Sigmoid colon (tissue), 7 donors: ENCODE results near the gene CCDC138. TPM values are rescaled to one million over a fixed set of nuclear protein-coding genes. Genes with fewer than 3 reads are reported as not detected.

Experiments used
- DNase-seq: peaks from one replicate; pipeline ENCODE4 v3.0.0-alpha.2; 2019
- H3K27ac ChIP-seq, 4 donors: fragments of 200-600 bp; sonication (generic); one replicate each; pipeline ENCODE4 v1.5.1; 2016 to 2019; ENCODE audit warnings: mild to moderate bottlenecking in 1 of 4
- H3K27me3 ChIP-seq, 3 donors: fragments of 200-600 bp; sonication (generic); one replicate each; pipeline ENCODE4 v1.5.1; 2019; ENCODE audit warnings: mild to moderate bottlenecking in 1 of 3
- H3K36me3 ChIP-seq, 4 donors: fragments of 200-600 bp; sonication (generic); one replicate each; pipeline ENCODE4 v1.5.1; 2016 to 2019
- H3K4me1 ChIP-seq, 4 donors: fragments of 200-600 bp; sonication (generic); one replicate each; pipeline ENCODE4 v1.5.1; 2017 to 2019
- H3K4me3 ChIP-seq, 4 donors: fragments of 200-600 bp; sonication (generic); one replicate each; pipeline ENCODE4 v1.5.1; 2017 to 2019; ENCODE audit warnings: mild to moderate bottlenecking in 2 of 4, moderate library complexity in 1 of 4
- H3K9me3 ChIP-seq, 4 donors: fragments of 200-600 bp in 3 of 4; sonication (generic) in 3 of 4; one replicate each; pipeline versions ENCODE4 v1.5.1 to v1.6.1; 2013 to 2019
- CTCF ChIP-seq, 4 experiments: fragments of 450-650 bp in 3 of 4; fragments of 200-600 bp in 1 of 4; IDR thresholded peaks; one replicate each; pipeline ENCODE4 v1.5.1; 2016 to 2019; ENCODE audit warnings: antibody characterized with exemption in 4 of 4, mild to moderate bottlenecking in 3 of 4, moderate library complexity in 2 of 4
- EP300 ChIP-seq, 4 donors: sonication (generic); formaldehyde crosslinking; IDR thresholded peaks; one replicate each; pipeline ENCODE4 v1.6.1; 2017; ENCODE audit warnings: antibody characterized with exemption in 4 of 4
- POLR2A ChIP-seq, 2 donors: fragments of 450-650 bp; IDR thresholded peaks; one replicate each; pipeline ENCODE4 v1.6.1; 2016; ENCODE audit warnings: antibody characterized with exemption in 2 of 2, mild to moderate bottlenecking in 2 of 2, moderate library complexity in 2 of 2
- POLR2AphosphoS5 ChIP-seq, 4 donors: sonication (generic); formaldehyde crosslinking; IDR thresholded peaks; one replicate each; pipeline ENCODE4 v1.6.1; 2017; ENCODE audit warnings: antibody characterized with exemption in 4 of 4
- WGBS, 2 donors: extraction: QIAGEN DNeasy Blood & Tissue Kit; methylation state at CpG; one replicate each; pipeline ENCODE4 v1.1.7; 2013; 5-methylcytosine and 5-hydroxymethylcytosine counted together
- intact Hi-C: fragments of 100-400 bp; cut with DNase I; formaldehyde crosslinking; loops from one replicate; pipeline ENCODE4 v1.15.1; 2023
- polyA plus RNA-seq, 3 donors: library from polyadenylated mRNA; stranded (reverse); fragments of 200-250 nt; gene quantifications; one replicate each; pipeline ENCODE4 v1.2.3, GENCODE V29; 2013
- total RNA-seq, 4 donors: library from RNA; depleted of rRNA; stranded (reverse); fragments of >200 nt; gene quantifications; one replicate each; pipeline ENCODE4 v1.1.0, GENCODE V29; 2016
- donor health status: healthy with polysubstance abuse.
- donor health status: Bipolar disorder and iron deficiency.
- donor health status: healthy.

CCDC138 gene
- total and polyA plus RNA-seq, 7 donors: 1.8 to 4.2 (median 3.1) TPM

GRCh38 chr2:108922141-108922915, 135.8 kb downstream of the CCDC138 start:
- intact Hi-C loops: no loop called here

GRCh38 chr2:108923019-108923700, 136.6 kb downstream of the CCDC138 start:
- Histone ChIP-seq H3K27ac (peak overlapping the region in 1 of 4 donors; percentile 60), H3K27me3 (no peaks in the 10 kb centered on the region), H3K4me1 (peaks cover 0 to 37% (median 31%) of the 10 kb centered on the region in 4 donors), H3K36me3 (no peaks in the 10 kb centered on the region), H3K4me3 (no peak overlapping the region), H3K9me3 (no peaks in the 10 kb centered on the region)
- intact Hi-C loops: no loop called here
- 57 to 79% methylated on average over 12 of the region's 12 CpGs for WGBS, 2 donors
- DNase-seq: peak; percentile 50
- TF ChIP-seq CTCF (IDR thresholded peaks at IDR 0.05) (no peak), POLR2A (IDR thresholded peaks at IDR 0.05) (no peak), POLR2AphosphoS5 (IDR thresholded peaks at IDR 0.05) (no peak), EP300 (IDR thresholded peaks at IDR 0.05) (no peak)

More at GRCh38 chr2:108922141-108922915, 135.8 kb downstream of the CCDC138 start:
- no peaks in the 10 kb centered on the region for H3K36me3 ChIP-seq
- no peak overlapping the region for H3K4me3 ChIP-seq
- H3K27me3 ChIP-seq: no peaks in the 10 kb centered on the region
- H3K27ac ChIP-seq: peak overlapping the region in 3 of 4 donors; percentile 39 to 60 (median 47)
- H3K9me3 ChIP-seq: no peaks in the 10 kb centered on the region
- peak; percentile 64 for DNase-seq
- TF ChIP-seq CTCF (IDR thresholded peaks at IDR 0.05) (no peak), EP300 (IDR thresholded peaks at IDR 0.05) (no peak), POLR2A (IDR thresholded peaks at IDR 0.05) (no peak), POLR2AphosphoS5 (IDR thresholded peaks at IDR 0.05) (peak in 1 of 4 donors; percentile 37)
- 85 to 90% methylated on average over 11 of the region's 11 CpGs for WGBS, 2 donors
- peaks cover 0 to 45% (median 38%) of the 10 kb centered on the region in 4 donors for H3K4me1 ChIP-seq

DNA sequence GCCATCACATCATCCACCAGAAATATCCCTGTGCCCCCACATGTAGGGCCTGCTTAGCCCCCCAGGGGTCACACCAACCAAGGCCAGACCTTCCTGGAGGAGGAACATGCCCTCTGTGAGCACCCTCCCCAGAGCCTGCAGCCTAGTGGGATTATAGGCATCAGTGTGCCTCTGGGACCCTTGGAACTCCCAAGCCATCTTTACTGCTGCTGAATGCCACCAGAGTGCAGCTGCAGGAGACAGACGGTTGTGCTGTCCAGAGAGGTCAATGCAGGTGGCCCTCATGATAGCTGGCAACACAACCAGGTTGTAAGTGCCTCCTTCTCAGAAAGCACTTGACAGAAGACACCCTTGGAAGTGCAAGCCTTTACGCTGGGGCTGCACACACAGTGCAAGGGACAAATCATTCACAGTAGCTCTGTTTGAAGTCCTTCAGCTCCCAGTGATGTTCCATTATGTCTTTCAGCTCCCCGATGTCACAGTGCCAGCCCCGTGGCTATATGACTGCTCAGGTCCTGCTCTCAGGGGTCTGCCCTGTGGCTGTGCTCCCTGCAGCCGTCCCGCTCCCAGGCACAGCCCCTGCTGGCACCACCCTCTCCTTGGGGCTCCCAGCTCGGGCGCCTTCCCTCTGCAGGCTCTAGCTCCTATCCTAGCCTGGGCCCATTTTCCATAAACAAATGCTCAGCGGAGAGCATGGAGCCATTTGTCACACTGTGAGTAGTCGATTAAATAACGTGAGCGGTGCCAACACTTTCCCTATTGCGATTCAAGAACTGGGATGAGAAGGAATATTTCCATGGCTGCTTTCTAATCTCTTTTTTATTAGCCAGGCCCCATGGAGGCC, 137.4 kb downstream of the CCDC138 start:
- DNase-seq: peak; percentile 66
- Histone ChIP-seq H3K27ac (peak overlapping the region in 3 of 4 donors; percentile 26 to 63 (median 51)), H3K27me3 (no peaks in the 10 kb centered on the region), H3K4me1 (peaks cover 0 to 36% (median 31%) of the 10 kb centered on the region in 4 donors), H3K36me3 (no peaks in the 10 kb centered on the region), H3K4me3 (no peak overlapping the region), H3K9me3 (no peaks in the 10 kb centered on the region)
- 82 to 89% methylated on average over 13 of the region's 13 CpGs for WGBS, 2 donors
- TF ChIP-seq CTCF (IDR thresholded peaks at IDR 0.05): no peak
- no peak for TF ChIP-seq EP300 (IDR thresholded peaks at IDR 0.05)
- peak in 1 of 4 donors; percentile 28 for TF ChIP-seq POLR2AphosphoS5 (IDR thresholded peaks at IDR 0.05)
- intact Hi-C loops: no loop called here

- Histone ChIP-seq H3K27ac (peak overlapping the region in 3 of 4 donors; percentile 26 to 63 (median 51)), H3K9me3 (no peaks in the 10 kb centered on the region), H3K27me3 (no peaks in the 10 kb centered on the region), H3K4me1 (peaks cover 0 to 36% (median 31%) of the 10 kb centered on the region in 4 donors), H3K4me3 (no peak overlapping the region), H3K36me3 (no peaks in the 10 kb centered on the region)
- TF ChIP-seq POLR2A (IDR thresholded peaks at IDR 0.05): no peak
- no peak for TF ChIP-seq CTCF (IDR thresholded peaks at IDR 0.05)
- TF ChIP-seq EP300 (IDR thresholded peaks at IDR 0.05): no peak
- TF ChIP-seq POLR2AphosphoS5 (IDR thresholded peaks at IDR 0.05): no peak
- intact Hi-C loops: no loop called here
- WGBS, 2 donors: 61 to 77% methylated on average over 14 of the region's 14 CpGs
- DNase-seq: peak; percentile 61
Observed at GRCh38 chr2:108924580-108925251, 138.1 kb downstream of the CCDC138 start.
